PC-3 (cell line): ENCODE results near the gene ESR1.

Experiments
- EZH2 ChIP-seq: fragments of 300-600 bp; sonication (generic); IDR thresholded peaks from one replicate; pipeline ENCODE4 v1.6.1; 2017; ENCODE audit warnings: antibody characterized with exemption, mild to moderate bottlenecking, low read length; ENCODE audit not compliant: unreplicated experiment
- EZH2phosphoT487 ChIP-seq: fragments of 300-600 bp; sonication (generic); IDR thresholded peaks from 2 replicates; pipeline ENCODE4 v1.6.1; 2018; ENCODE audit warnings: mild to moderate bottlenecking, antibody characterized with exemption, low read length, borderline replicate concordance
- TF ChIP-seq, protein P1 (sequence below): fragments of 300-600 bp; sonication (generic); conservative IDR thresholded peaks from 2 replicates; pipeline ENCODE4 v1.5.1; 2017; ENCODE audit warnings: antibody characterized with exemption, low read depth, mild to moderate bottlenecking, low read length

DNA sequence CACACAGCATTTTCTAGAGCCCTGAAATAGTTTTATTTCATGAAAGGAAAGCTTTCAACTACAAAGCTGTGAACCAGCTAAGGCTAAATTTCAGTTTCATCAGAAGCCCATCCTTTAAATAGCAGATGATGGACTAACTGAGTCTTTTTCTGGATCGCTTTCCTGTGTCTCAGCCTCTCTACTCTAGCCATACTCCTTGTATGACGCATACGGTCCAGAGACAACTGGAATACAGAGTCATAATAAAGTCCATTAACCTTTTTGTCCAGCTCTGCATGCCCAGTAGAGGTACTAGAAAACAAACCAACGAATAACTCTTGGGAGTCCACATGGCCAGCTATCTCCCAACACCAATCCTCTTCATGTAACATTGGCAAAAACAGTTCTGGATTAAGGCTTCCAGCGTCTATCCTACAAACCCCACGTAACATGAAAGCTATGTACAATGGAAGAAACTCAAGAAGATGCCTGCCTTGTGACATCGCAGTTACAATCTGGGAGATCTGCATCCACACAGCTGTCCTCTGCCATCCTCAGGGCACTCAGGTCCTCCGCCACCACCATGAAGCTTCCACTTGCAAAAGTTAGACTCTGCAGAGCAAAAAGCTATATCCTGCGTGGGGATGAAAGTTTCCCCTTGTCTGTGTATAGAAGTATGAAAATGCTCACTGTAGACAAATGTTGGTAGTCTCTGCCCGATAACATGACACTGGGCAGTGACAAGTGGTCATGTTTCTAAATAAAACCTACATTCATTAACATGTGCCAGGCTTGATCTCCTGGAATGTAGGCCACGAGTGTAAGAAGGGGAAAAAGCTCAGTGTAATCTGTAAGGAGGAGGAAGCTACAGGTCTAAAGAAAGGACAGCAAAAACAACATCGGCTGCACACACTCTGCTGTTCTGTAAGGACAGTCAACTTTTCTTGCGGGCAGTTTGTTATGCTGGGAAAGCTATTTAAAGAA, 360.4 kb downstream of the ESR1 start:
- TF ChIP-seq, protein P1, sequence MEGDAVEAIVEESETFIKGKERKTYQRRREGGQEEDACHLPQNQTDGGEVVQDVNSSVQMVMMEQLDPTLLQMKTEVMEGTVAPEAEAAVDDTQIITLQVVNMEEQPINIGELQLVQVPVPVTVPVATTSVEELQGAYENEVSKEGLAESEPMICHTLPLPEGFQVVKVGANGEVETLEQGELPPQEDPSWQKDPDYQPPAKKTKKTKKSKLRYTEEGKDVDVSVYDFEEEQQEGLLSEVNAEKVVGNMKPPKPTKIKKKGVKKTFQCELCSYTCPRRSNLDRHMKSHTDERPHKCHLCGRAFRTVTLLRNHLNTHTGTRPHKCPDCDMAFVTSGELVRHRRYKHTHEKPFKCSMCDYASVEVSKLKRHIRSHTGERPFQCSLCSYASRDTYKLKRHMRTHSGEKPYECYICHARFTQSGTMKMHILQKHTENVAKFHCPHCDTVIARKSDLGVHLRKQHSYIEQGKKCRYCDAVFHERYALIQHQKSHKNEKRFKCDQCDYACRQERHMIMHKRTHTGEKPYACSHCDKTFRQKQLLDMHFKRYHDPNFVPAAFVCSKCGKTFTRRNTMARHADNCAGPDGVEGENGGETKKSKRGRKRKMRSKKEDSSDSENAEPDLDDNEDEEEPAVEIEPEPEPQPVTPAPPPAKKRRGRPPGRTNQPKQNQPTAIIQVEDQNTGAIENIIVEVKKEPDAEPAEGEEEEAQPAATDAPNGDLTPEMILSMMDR: no peak
- no peak for TF ChIP-seq EZH2
- no peak for TF ChIP-seq EZH2phosphoT487
